HepG2 (cell line): ENCODE data around the gene CTSA. TPM values are rescaled to one million over a fixed set of nuclear protein-coding genes. Genes with fewer than 3 reads are reported as not detected.
A peak's percentile ranks its signal among the peaks of the same experiment; 100 is the strongest.

Experiments used
- ATAC-seq: fragments of 200-7000 bp; cut with Tn5 transposase; 3 replicates; pipeline ENCODE4 v1.9.1; 2020; ENCODE audit warnings: mild to moderate bottlenecking, moderate library complexity
- BruUV-seq: library from RNA; stranded (reverse); fragments of 400-500 nt; replicated peaks from 2 replicates; lab custom pipeline; 2021; lab: Mats Ljungman, UMichigan
- CTCF ChIA-PET: fragments of 300-600 bp; formaldehyde crosslinking; extraction: SDS; loops from one replicate; lab custom pipeline; 2021; ENCODE audit warnings: low total read pairs, inconsistent platforms, low intra/inter-chr PET ratio; lab: Yijun Ruan, JAX
- POLR2A ChIA-PET: fragments of 350-600 bp; sonication (Branson Sonifier 250); formaldehyde crosslinking; loops from one replicate; lab custom pipeline; 2020; ENCODE audit warnings: antibody characterized with exemption, inconsistent platforms; lab: Yijun Ruan, JAX
- DNase-seq: peaks from one replicate; pipeline ENCODE4 v3.0.0-alpha.2; 2015; ENCODE audit warnings: low spot score
- FAIRE-seq: peaks from 3 replicates; lab custom pipeline; 2011; peaks lifted over from hg19 to GRCh38; lab: Jason Lieb, UNC
- H2AFZ ChIP-seq: one replicate; pipeline ENCODE4 v1.6.1; 2011; ENCODE audit warnings: low read length, inconsistent platforms
- H3K27ac ChIP-seq: fragments of 300-600 bp; 3 replicates; pipeline ENCODE4 v1.8.0; 2011; ENCODE audit warnings: mixed run types, mild to moderate bottlenecking, mixed read lengths, low read length, inconsistent platforms; ENCODE audit not compliant: insufficient read depth; ENCODE audit errors: extremely low read length
- H3K27me3 ChIP-seq, 2 experiments: fragments of 200-600 bp in 1 of 2; 2 replicates in 1 of 2; 3 replicates in 1 of 2; pipeline versions ENCODE4 v1.6.0 to v1.8.0; 2011; ENCODE audit warnings: low read length in 2 of 2, mild to moderate bottlenecking in 2 of 2, moderate library complexity in 2 of 2, inconsistent platforms in 1 of 2; ENCODE audit not compliant: insufficient read depth in 2 of 2, control insufficient read depth in 1 of 2
- H3K36me3 ChIP-seq, 2 experiments: fragments of 200-600 bp in 1 of 2; replicated peaks in 1 of 2; 2 replicates in 1 of 2; 3 replicates in 1 of 2; pipeline versions ENCODE4 v1.5.1 to v1.8.0; 2011; ENCODE audit warnings: low read length in 2 of 2, inconsistent platforms in 1 of 2; ENCODE audit not compliant: insufficient read depth in 2 of 2, control insufficient read depth in 1 of 2
- H3K4me1 ChIP-seq: 2 replicates; pipeline ENCODE4 v1.5.1; 2012; ENCODE audit warnings: low read length, inconsistent platforms; ENCODE audit not compliant: insufficient read depth
- H3K4me2 ChIP-seq: 2 replicates; pipeline ENCODE4 v1.6.0; 2011; ENCODE audit warnings: low read depth, low read length, inconsistent platforms
- H3K4me3 ChIP-seq, 3 experiments: fragments of 200-600 bp in 1 of 3; sonication (generic), shearing (Covaris generic) in 1 of 3; replicated peaks in 1 of 3; 2 replicates each; pipeline ENCODE4 v1.5.1; 2011 to 2016; ENCODE audit warnings: low read length in 3 of 3, inconsistent platforms in 2 of 3, low read depth in 2 of 3, mild to moderate bottlenecking in 2 of 3, control low read depth in 1 of 3, mixed read lengths in 1 of 3; ENCODE audit not compliant: insufficient read depth in 1 of 3
- H3K79me2 ChIP-seq: one replicate; pipeline ENCODE4 v1.6.1; 2011; ENCODE audit warnings: low read length, inconsistent platforms; ENCODE audit not compliant: insufficient read depth
- H3K9ac ChIP-seq: 2 replicates; pipeline ENCODE4 v1.6.0; 2011; ENCODE audit warnings: mild to moderate bottlenecking, low read depth, low read length, inconsistent platforms; ENCODE audit not compliant: insufficient read depth
- H3K9me3 ChIP-seq: 2 replicates; pipeline ENCODE4 v1.5.1; 2012; ENCODE audit warnings: mild to moderate bottlenecking, low read length
- H4K20me1 ChIP-seq: 2 replicates; pipeline ENCODE4 v1.6.0; 2011; ENCODE audit warnings: inconsistent platforms, mild to moderate bottlenecking, low read length, moderate library complexity; ENCODE audit not compliant: insufficient read depth
- EHMT2 ChIP-seq: fragments of 200-600 bp; sonication (generic); IDR thresholded peaks from 2 replicates; pipeline ENCODE4 v1.7.0; 2017; ENCODE audit warnings: antibody characterized with exemption, low read depth, low read length, borderline replicate concordance
- MEF2D ChIP-seq: sonication (generic); formaldehyde crosslinking; IDR thresholded peaks from 2 replicates; pipeline ENCODE4 v1.5.1; 2020; ENCODE audit warnings: mild to moderate bottlenecking, missing genetic modification reagents
- MTA1 ChIP-seq: sonication (generic); formaldehyde crosslinking; IDR thresholded peaks from 2 replicates; pipeline ENCODE4 v1.4.0; 2020; ENCODE audit warnings: missing genetic modification reagents, mild to moderate bottlenecking, borderline replicate concordance
- NFE2L2 ChIP-seq: fragments of 150-350 bp; IDR thresholded peaks from 2 replicates; pipeline ENCODE4 v1.6.1; 2014; ENCODE audit warnings: low read length
- NFYB ChIP-seq: sonication (generic); formaldehyde crosslinking; IDR thresholded peaks from 2 replicates; pipeline ENCODE4 v1.4.0; 2020; ENCODE audit warnings: missing genetic modification reagents
- RBAK ChIP-seq: sonication (generic); formaldehyde crosslinking; IDR thresholded peaks from 2 replicates; pipeline ENCODE4 v1.5.1; 2020; ENCODE audit warnings: mild to moderate bottlenecking, missing genetic modification reagents
- STAT5B ChIP-seq: sonication (generic); formaldehyde crosslinking; IDR thresholded peaks from 2 replicates; pipeline ENCODE4 v1.4.0; 2020; ENCODE audit warnings: missing genetic modification reagents
- TEAD2 ChIP-seq: sonication (generic); formaldehyde crosslinking; IDR thresholded peaks from 2 replicates; pipeline ENCODE4 v1.9.0; 2021; ENCODE audit warnings: missing genetic modification reagents
- ZFP62 ChIP-seq: sonication (generic); formaldehyde crosslinking; IDR thresholded peaks from 2 replicates; pipeline ENCODE4 v1.4.0; 2020; ENCODE audit warnings: missing genetic modification reagents
- ZGPAT ChIP-seq: IDR thresholded peaks from 2 replicates; pipeline ENCODE4 v1.6.1; 2016; ENCODE audit warnings: mild to moderate bottlenecking
- ZNF224 ChIP-seq: sonication (generic); formaldehyde crosslinking; IDR thresholded peaks from 2 replicates; pipeline ENCODE4 v1.5.0; 2020; ENCODE audit warnings: mild to moderate bottlenecking, missing genetic modification reagents
- ZNF335 ChIP-seq: sonication (generic); formaldehyde crosslinking; IDR thresholded peaks from 2 replicates; pipeline ENCODE4 v1.4.0; 2020; ENCODE audit warnings: missing genetic modification reagents
- ZNF607 ChIP-seq: sonication (generic); formaldehyde crosslinking; IDR thresholded peaks from 2 replicates; pipeline ENCODE4 v1.5.1; 2020; ENCODE audit warnings: missing genetic modification reagents, mild to moderate bottlenecking, borderline replicate concordance
- ZNF747 ChIP-seq: sonication (generic); formaldehyde crosslinking; IDR thresholded peaks from 2 replicates; pipeline ENCODE4 v1.8.1; 2023; ENCODE audit warnings: missing genetic modification reagents, mild to moderate bottlenecking, borderline replicate concordance
- WGBS: methylation state at CpG from one replicate; pipeline ENCODE4 v1.1.6; 2017; ENCODE audit warnings: low lambda C conversion rate; 5-methylcytosine and 5-hydroxymethylcytosine counted together
- in situ Hi-C: cut with HindIII; loops from 2 replicates; pipeline ENCODE4 v1.10.0; 2017; ENCODE audit warnings: low pct_unique_long_range_greater_than_20kb; ENCODE audit not compliant: extremely low pct_ligation_motif_present
- intact Hi-C: fragments of 100-400 bp; cut with micrococcal nuclease; formaldehyde crosslinking; loops from one replicate; pipeline ENCODE4 v1.10.0; 2022; ENCODE audit not compliant: unreplicated experiment
- polyA plus RNA-seq, 8 experiments: library from polyadenylated mRNA; depleted of rRNA in 3 of 8; stranded (reverse) in 7 of 8; unstranded in 1 of 8; fragments of >200 nt; fragmentation: Illumina TruSeq in 4 of 8; extraction: Trizol in 4 of 8; gene quantifications; 2 replicates each; pipeline versions ENCODE4 v1.2.1 to v1.2.3, GENCODE V29; 2011 to 2016; ENCODE audit warnings: low read depth in 4 of 8, missing spikeins in 1 of 8, mixed read lengths in 1 of 8; ENCODE audit not compliant: insufficient read depth in 1 of 8
- total RNA-seq, 5 experiments: library from RNA; depleted of rRNA; stranded (reverse); fragments of >200 nt; fragmentation: Illumina TruSeq; extraction: Trizol; gene quantifications; 2 replicates each; pipeline ENCODE4 v1.2.3, GENCODE V29; 2016; ENCODE audit warnings: low read depth in 1 of 5
- TF ChIP-seq, protein P1 (sequence below), 2 experiments: sonication (generic) in 1 of 2; formaldehyde crosslinking in 1 of 2; IDR thresholded peaks; 2 replicates each; pipeline versions ENCODE4 v1.4.0 to v1.6.1; 2016 to 2020; ENCODE audit warnings: borderline replicate concordance in 1 of 2, low read depth in 1 of 2, mild to moderate bottlenecking in 1 of 2, missing genetic modification reagents in 1 of 2
- TF ChIP-seq, protein P2 (sequence below): IDR thresholded peaks from 2 replicates; pipeline ENCODE4 v1.6.1; 2016; ENCODE audit warnings: missing biosample characterization, missing genetic modification reagents, low read depth

CTSA gene
- total and polyA plus RNA-seq, 2 of the 13 experiments (the other 11 are each of a cell fraction or from before 2014, with no cell fraction given) = 202 to 231 TPM

DNA sequence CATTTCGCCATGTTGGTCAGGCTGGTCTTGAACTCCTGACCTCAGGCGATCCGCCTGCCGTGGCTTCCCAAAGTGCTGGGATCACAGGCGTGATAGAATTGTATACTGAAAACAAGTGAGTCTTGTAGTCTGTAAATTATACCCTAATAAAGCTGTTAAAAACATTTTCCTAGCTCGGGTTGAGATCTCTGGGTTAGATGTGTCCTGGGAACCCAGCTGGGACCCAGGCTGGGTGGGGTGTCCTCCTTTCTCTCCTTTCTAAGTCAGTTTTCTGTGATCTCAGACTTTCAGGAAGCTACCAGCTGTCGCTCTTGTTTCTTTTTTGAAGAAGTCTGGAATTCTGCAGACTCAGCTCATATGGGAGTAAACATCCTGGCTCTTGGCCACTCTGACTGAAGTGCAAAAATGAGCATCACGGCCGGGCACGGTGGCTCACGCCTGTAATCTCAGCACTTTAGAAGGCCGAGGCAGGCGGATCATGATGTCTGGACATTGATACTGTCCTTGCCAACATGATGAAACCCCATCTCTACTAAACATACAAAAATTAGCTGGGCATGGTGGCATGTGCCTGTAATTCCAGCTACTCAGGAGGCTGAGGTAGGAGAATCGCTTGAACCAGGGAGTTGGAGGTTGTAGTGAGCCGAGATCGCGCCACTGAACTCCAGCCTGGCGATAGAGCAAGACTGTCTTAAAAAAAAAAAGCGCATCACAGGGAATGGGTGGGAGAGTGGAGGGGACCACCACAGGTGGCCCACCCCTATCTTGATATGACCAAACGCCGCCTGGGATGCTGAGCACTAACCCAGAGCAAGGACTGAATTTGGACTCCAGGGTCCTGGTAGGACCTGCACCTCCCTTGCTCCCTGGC is 33.5 kb downstream of the CTSA start:
- WGBS = 25% methylated on average over 21 of the region's 21 CpGs
- ChIA-PET POLR2A (interaction anchor here (1.0 to 6.0 kb wide), 13 partner anchors 10 to 98 kb away, joined by 3 to 100 read pairs (median 9); partner anchors contain the start of genes ACOT8, CTSA, NEURL2 and PCIF1), CTCF (no interaction called here)
- DNase-seq = peak; percentile 66
- Histone ChIP-seq H3K79me2 (no peaks in the 10 kb centered on the region), H3K9me3 (no peaks in the 10 kb centered on the region), H2AFZ (peak overlapping the region; percentile 24), H4K20me1 (no peaks in the 10 kb centered on the region), H3K4me2 (peak overlapping the region; percentile 68), H3K36me3 (no peaks in the 10 kb centered on the region), H3K27ac (no peak overlapping the region), H3K27me3 (no peaks in the 10 kb centered on the region; a peak in 1 of 5 replicates), H3K4me1 (peaks cover 84% of the 10 kb centered on the region), H3K9ac (peak overlapping the region; percentile 23; the same call in 1 of the 2 replicates), H3K4me3 (peak overlapping the region in 2 of 3 experiments; percentile 20 to 52; a peak in 2 of 6 replicates)
- peak; percentile 15 for ATAC-seq
- FAIRE-seq = no peak
- BruUV-seq = no TSS peak
- in situ Hi-C loops (no loop called here), intact Hi-C loops (loop anchor here (2.0 kb wide), 1 partner anchor 16 kb away; no protein-coding TSS in a partner anchor)
- TF ChIP-seq EHMT2 (no peak), NFYB (CRISPR knock-in tag) (no peak), ZNF335 (CRISPR knock-in tag) (peak; percentile 38; the same call in 1 of the 2 replicates), MTA1 (CRISPR knock-in tag) (0 out of 2 replicates have a peak, but pooled peaks have one; percentile 15), MEF2D (CRISPR knock-in tag) (no peak), STAT5B (CRISPR knock-in tag) (no peak), ZGPAT (CRISPR knock-in tag) (peak; percentile 39), NFE2L2 (no peak), ZNF224 (CRISPR knock-in tag) (no peak), ZNF607 (peak; percentile 62; the same call in 1 of the 2 replicates), ZNF747 (CRISPR knock-in tag) (no peak), TEAD2 (CRISPR knock-in tag) (no peak), ZFP62 (CRISPR knock-in tag) (no peak), RBAK (CRISPR knock-in tag) (0 out of 2 replicates have a peak, but pooled peaks have one; percentile 33)
- TF ChIP-seq, protein P1, sequence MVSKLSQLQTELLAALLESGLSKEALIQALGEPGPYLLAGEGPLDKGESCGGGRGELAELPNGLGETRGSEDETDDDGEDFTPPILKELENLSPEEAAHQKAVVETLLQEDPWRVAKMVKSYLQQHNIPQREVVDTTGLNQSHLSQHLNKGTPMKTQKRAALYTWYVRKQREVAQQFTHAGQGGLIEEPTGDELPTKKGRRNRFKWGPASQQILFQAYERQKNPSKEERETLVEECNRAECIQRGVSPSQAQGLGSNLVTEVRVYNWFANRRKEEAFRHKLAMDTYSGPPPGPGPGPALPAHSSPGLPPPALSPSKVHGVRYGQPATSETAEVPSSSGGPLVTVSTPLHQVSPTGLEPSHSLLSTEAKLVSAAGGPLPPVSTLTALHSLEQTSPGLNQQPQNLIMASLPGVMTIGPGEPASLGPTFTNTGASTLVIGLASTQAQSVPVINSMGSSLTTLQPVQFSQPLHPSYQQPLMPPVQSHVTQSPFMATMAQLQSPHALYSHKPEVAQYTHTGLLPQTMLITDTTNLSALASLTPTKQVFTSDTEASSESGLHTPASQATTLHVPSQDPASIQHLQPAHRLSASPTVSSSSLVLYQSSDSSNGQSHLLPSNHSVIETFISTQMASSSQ (IDR thresholded peaks at IDR 0.05; ENCODE audit: low read depth) = no peak
- TF ChIP-seq, protein P1 (CRISPR knock-in tag; IDR thresholded peaks at IDR 0.05; ENCODE audit: borderline replicate concordance) = 0 out of 2 replicates have a peak, but pooled peaks have one; percentile 16
- TF ChIP-seq, protein P2, sequence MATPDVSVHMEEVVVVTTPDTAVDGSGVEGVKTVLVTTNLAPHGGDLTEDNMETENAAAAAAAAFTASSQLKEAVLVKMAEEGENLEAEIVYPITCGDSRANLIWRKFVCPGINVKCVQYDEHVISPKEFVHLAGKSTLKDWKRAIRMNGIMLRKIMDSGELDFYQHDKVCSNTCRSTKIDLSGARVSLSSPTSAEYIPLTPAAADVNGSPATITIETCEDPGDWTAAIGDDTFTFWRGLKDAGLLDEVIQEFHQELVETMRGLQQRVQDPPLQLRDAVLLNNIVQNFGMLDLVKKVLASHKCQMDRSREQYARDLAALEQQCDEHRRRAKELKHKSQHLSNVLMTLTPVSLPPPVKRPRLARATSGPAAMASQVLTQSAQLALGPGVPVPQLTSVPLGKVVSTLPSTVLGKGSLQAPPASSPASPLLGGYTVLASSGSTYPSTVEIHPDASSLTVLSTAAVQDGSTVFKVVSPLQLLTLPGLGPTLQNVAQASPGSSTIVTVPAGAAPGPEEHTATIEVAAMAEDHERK = no peak
